ENCODE data around the gene AR. TPM values are rescaled to one million over a fixed set of nuclear protein-coding genes. Genes with fewer than 3 reads are reported as not detected.

Gene AR
- total RNA-seq, 1 experiment from 2014 or later = 0.86 TPM

GRCh38 chrX:67693928-67694327, 150.1 kb downstream of the AR start:
- no peaks in the 10 kb centered on the region for H3K27me3 Mint-ChIP-seq (ENCODE audit: insufficient read depth, unreplicated experiment)
- no peaks in the 10 kb centered on the region for H3K27me3 ChIP-seq (replicated peaks; ENCODE audit: control insufficient read depth, insufficient read depth, low read length)
- no peak overlapping the region for H3K4me3 ChIP-seq (ENCODE audit: low read depth, low read length)
- H3K36me3 ChIP-seq (ENCODE audit: control insufficient read depth, insufficient read depth, low read length) = no peaks in the 10 kb centered on the region
- BruUV-seq (replicated peaks) = no TSS peak
- no peak for DNase-seq
- ChIA-PET CTCF (no interaction called here), POLR2A (no interaction called here)
- H3K9me3 Mint-ChIP-seq (ENCODE audit: unreplicated experiment) = no peaks in the 10 kb centered on the region
- no peaks in the 10 kb centered on the region for H3K9me3 ChIP-seq
- no peaks in the 10 kb centered on the region for H3K4me1 Mint-ChIP-seq (ENCODE audit: low read depth, unreplicated experiment)
- no peak overlapping the region for H3K4me3 Mint-ChIP-seq (ENCODE audit: unreplicated experiment)
- TF ChIP-seq CTCF (IDR thresholded peaks at IDR 0.05; ENCODE audit: insufficient read depth in 1 of 2, low read depth in 1 of 2, low read length in 1 of 2, severe bottlenecking in 1 of 2, unreplicated experiment in 1 of 2) = no peak
- H3K4me1 ChIP-seq = no peaks in the 10 kb centered on the region
- no peak overlapping the region for H3K27ac Mint-ChIP-seq (ENCODE audit: unreplicated experiment)
- intact Hi-C loops (cut with micrococcal nuclease; ENCODE audit: unreplicated experiment) = no loop called here
- H3K36me3 Mint-ChIP-seq (ENCODE audit: insufficient read depth, unreplicated experiment) = no peaks in the 10 kb centered on the region

DNA sequence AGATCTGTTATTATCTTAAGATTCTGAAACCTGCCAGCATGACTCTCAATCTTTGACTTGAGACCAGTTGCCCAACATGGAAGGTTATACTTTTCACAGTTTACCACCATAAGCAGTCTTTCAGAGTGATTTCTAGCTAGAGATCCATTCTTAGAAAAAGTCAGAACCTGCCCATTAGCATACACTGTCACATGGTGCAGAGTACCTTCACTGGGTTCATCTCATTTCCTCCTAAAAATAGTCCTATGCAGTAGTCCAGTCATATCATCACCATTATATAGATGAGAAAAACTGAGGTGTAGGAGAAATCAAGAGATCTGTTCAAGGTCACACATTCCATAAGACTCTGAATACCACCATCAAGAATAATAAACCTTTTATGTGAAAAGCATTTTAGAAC, 153.6 kb downstream of the AR start:
- H3K4me3 Mint-ChIP-seq (ENCODE audit: unreplicated experiment) = no peak overlapping the region
- TF ChIP-seq CTCF (IDR thresholded peaks at IDR 0.05; ENCODE audit: insufficient read depth in 1 of 2, low read depth in 1 of 2, low read length in 1 of 2, severe bottlenecking in 1 of 2, unreplicated experiment in 1 of 2) = no peak
- Histone ChIP-seq H3K4me1 (no peaks in the 10 kb centered on the region), H3K27me3 (replicated peaks; ENCODE audit: control insufficient read depth, insufficient read depth, low read length) (no peaks in the 10 kb centered on the region), H3K4me3 (ENCODE audit: low read depth, low read length) (no peak overlapping the region), H3K36me3 (ENCODE audit: control insufficient read depth, insufficient read depth, low read length) (no peaks in the 10 kb centered on the region), H3K9me3 (no peaks in the 10 kb centered on the region)
- DNase-seq = no peak
- BruUV-seq (replicated peaks) = no TSS peak
- H3K4me1 Mint-ChIP-seq (ENCODE audit: low read depth, unreplicated experiment) = no peaks in the 10 kb centered on the region
- H3K27me3 Mint-ChIP-seq (ENCODE audit: insufficient read depth, unreplicated experiment) = no peaks in the 10 kb centered on the region
- H3K9me3 Mint-ChIP-seq (ENCODE audit: unreplicated experiment) = no peaks in the 10 kb centered on the region
- no peak overlapping the region for H3K27ac Mint-ChIP-seq (ENCODE audit: unreplicated experiment)
- ChIA-PET POLR2A (no interaction called here), CTCF (no interaction called here)
- intact Hi-C loops (cut with micrococcal nuclease; ENCODE audit: unreplicated experiment) = no loop called here
- H3K36me3 Mint-ChIP-seq (ENCODE audit: insufficient read depth, unreplicated experiment) = no peaks in the 10 kb centered on the region

- H3K4me3 ChIP-seq (ENCODE audit: low read depth, low read length) = no peak overlapping the region
Measured at GRCh38 chrX:67700602-67701001, 156.8 kb downstream of the AR start.

More at GRCh38 chrX:67700602-67701001, 156.8 kb downstream of the AR start:
- intact Hi-C loops (cut with micrococcal nuclease; ENCODE audit: unreplicated experiment) = no loop called here
- POLR2A ChIA-PET = no interaction called here
- Histone ChIP-seq H3K36me3 (ENCODE audit: control insufficient read depth, insufficient read depth, low read length) (no peaks in the 10 kb centered on the region), H3K27me3 (replicated peaks; ENCODE audit: control insufficient read depth, insufficient read depth, low read length) (no peaks in the 10 kb centered on the region), H3K9me3 (no peaks in the 10 kb centered on the region), H3K4me1 (no peaks in the 10 kb centered on the region)
- H3K4me3 Mint-ChIP-seq (ENCODE audit: unreplicated experiment) = no peak overlapping the region
- no peaks in the 10 kb centered on the region for H3K9me3 Mint-ChIP-seq (ENCODE audit: unreplicated experiment)
- no peaks in the 10 kb centered on the region for H3K36me3 Mint-ChIP-seq (ENCODE audit: insufficient read depth, unreplicated experiment)
- no peak for DNase-seq
- H3K4me1 Mint-ChIP-seq (ENCODE audit: low read depth, unreplicated experiment) = no peaks in the 10 kb centered on the region
- CTCF ChIA-PET = no interaction called here
- BruUV-seq (replicated peaks) = no TSS peak
- H3K27ac Mint-ChIP-seq (ENCODE audit: unreplicated experiment) = no peak overlapping the region
- TF ChIP-seq CTCF (IDR thresholded peaks at IDR 0.05; ENCODE audit: insufficient read depth in 1 of 2, low read depth in 1 of 2, low read length in 1 of 2, severe bottlenecking in 1 of 2, unreplicated experiment in 1 of 2) = no peak
- H3K27me3 Mint-ChIP-seq (ENCODE audit: insufficient read depth, unreplicated experiment) = no peaks in the 10 kb centered on the region
